Bronchial epithelial cell (primary cell): Measurements from ENCODE around the gene KCNA2. TPM values are rescaled to one million over a fixed set of nuclear protein-coding genes. Genes with fewer than 3 reads are reported as not detected.

ENCODE experiments used
- DNase-seq: peaks from one replicate; pipeline ENCODE4 v3.0.0-alpha.2; 2010; ENCODE audit warnings: low read depth
- FAIRE-seq: peaks from 2 replicates; lab custom pipeline; 2011; peaks lifted over from hg19 to GRCh38; lab: Jason Lieb, UNC
- H3K27me3 ChIP-seq: 2 replicates; pipeline ENCODE4 v1.5.1; 2011; ENCODE audit warnings: low read length; ENCODE audit not compliant: control insufficient read depth, insufficient read depth
- H3K36me3 ChIP-seq: 2 replicates; pipeline ENCODE4 v1.5.1; 2011; ENCODE audit warnings: low read length; ENCODE audit not compliant: control insufficient read depth, insufficient read depth
- H3K4me3 ChIP-seq: 2 replicates; pipeline ENCODE4 v1.5.1; 2011; ENCODE audit warnings: mild to moderate bottlenecking, low read depth, low read length, control low read depth
- total RNA-seq: library from RNA; depleted of rRNA; stranded (reverse); fragments of >200 nt; gene quantifications from 2 replicates; pipeline ENCODE4 v1.2.1, GENCODE V29; 2014
- TF ChIP-seq, protein P1 (sequence below): IDR thresholded peaks from 2 replicates; pipeline ENCODE4 v1.5.1; 2011; ENCODE audit warnings: mild to moderate bottlenecking, moderate library complexity, low read length, control low read depth, inconsistent platforms; ENCODE audit not compliant: insufficient read depth, severe bottlenecking

The KCNA2 gene
- total RNA-seq, 1 donor from 2014 or later = not detected

DNA sequence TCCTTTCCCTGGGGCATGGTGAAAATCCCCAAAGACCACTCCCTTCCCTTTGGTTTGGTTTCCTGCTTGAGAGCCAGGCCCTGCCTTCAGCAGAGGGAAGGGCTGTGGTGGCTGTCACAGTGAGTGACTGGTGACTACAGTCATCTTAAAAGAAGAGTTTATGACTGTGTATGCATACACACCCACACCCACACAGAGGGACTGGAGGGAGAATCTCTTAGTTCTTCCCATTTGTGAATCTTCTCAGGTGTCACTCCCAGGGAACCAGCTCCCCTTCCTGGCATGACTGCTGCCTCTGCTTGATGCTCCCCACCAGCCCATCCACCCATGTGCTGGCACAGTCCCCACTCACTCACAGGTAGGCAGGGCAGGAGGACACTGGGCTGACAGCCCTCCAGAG lies 3.9 kb upstream of the KCNA2 start:
- Histone ChIP-seq H3K27me3 (peaks cover 37% of the 10 kb centered on the region), H3K4me3 (no peak overlapping the region), H3K36me3 (no peaks in the 10 kb centered on the region)
- TF ChIP-seq, protein P1, sequence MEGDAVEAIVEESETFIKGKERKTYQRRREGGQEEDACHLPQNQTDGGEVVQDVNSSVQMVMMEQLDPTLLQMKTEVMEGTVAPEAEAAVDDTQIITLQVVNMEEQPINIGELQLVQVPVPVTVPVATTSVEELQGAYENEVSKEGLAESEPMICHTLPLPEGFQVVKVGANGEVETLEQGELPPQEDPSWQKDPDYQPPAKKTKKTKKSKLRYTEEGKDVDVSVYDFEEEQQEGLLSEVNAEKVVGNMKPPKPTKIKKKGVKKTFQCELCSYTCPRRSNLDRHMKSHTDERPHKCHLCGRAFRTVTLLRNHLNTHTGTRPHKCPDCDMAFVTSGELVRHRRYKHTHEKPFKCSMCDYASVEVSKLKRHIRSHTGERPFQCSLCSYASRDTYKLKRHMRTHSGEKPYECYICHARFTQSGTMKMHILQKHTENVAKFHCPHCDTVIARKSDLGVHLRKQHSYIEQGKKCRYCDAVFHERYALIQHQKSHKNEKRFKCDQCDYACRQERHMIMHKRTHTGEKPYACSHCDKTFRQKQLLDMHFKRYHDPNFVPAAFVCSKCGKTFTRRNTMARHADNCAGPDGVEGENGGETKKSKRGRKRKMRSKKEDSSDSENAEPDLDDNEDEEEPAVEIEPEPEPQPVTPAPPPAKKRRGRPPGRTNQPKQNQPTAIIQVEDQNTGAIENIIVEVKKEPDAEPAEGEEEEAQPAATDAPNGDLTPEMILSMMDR = no peak
- DNase-seq (no peak), FAIRE-seq (no peak)

DNA sequence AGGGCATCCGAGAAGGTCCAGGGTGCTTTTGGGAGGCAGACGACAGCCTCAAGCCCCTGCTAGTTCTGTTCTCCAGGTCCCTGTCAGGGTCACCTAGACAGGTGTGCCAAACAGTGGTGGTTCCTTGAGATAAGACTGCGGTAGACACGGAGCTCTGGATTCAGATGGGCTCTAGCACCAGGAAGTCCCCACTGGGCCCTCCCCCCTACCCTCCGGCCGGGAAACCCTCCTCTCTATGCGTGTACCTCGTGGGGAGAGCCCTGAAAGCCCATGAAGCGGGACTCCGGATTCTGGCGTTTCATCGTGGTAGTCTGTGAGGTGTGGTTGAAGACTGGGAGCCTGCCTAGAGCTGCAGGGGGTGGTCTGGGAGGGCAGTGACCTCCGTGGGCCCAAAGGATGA lies 2.1 kb upstream of the KCNA2 start:
- no peaks in the 10 kb centered on the region for H3K36me3 ChIP-seq
- peaks cover 32% of the 10 kb centered on the region for H3K27me3 ChIP-seq
- H3K4me3 ChIP-seq = no peak overlapping the region
- FAIRE-seq (no peak), DNase-seq (no peak)
- TF ChIP-seq, protein P1 = no peak

DNA sequence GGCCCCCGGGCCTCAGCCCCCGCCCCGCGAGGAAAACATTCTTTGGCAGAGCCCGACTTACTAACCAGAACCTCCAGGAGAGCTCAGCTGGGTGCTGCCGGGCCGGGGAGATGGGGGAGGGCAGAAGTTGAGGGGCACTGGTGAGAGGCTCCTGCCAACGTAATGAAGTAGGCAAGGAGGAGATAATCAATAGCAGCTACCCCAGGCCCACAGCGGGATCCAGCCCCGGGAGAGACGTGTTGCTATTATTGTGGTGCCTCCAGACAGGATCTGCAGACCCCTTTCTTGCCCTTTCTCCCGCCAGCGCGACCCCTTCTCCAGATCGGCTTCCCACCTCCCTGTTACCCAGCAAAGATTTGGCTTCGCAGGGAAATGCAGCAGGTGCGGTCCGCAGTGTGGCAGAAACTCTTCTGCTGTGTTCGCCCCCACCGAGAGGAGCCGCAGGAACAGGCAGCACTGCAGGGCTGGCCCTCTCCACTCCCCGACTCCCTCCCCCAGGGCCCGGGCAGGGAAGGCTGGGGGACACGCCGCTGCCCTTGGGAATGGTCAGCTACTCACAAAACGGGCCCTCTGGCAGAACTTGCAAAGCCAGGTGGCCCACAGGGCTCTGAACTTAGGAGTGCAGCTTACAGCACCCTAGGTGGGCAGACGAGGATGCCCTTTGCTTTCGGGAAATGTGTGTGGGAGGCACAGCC lies 1.5 kb upstream of the KCNA2 start:
- Histone ChIP-seq H3K27me3 (peaks cover 32% of the 10 kb centered on the region), H3K4me3 (no peak overlapping the region), H3K36me3 (no peaks in the 10 kb centered on the region)
- FAIRE-seq = no peak
- DNase-seq = no peak
- TF ChIP-seq, protein P1 = no peak

DNA sequence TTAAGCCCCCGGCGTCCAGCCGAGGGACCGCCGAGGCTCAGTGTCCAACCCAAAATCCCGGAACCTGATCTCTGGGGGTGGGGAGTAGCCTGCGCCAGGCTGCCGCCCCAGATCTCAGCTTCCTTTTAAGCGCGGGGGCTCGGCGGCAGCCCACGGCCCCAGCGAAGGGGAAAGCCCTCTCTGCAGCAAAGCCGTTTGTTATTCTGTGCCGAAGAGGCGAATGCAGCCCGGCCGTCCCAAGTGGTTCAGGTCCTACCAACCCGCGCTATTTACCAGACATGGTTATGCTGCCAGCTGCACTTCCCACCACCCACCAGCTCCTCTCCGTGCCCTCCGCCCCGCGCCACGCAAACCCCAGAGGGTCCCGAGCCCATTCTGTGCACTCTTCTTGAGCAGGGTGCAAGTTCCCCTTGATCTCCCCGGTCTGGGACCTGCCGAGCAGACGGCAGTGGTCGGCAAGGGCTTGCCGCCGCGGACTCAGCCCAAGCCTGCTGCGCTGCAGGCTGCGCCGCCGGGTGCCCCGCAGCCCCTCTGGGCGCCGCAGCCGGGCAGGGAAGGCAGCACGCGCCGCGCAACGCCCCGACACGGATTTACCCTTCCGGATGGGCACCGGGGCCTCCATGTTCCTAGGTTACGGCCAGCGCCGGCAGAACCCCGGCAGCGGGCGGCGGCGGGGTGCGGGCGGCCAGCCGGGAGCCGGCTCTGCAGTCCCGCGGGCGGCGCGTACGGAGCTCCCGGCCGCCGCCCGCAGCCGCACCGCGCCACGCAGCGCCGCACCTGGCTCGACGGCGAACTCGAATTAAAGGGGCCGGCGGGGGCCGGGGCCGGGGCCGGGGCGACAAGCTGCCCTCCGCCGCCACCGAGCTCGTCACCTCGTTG lies 738 bp upstream of the KCNA2 start:
- no peaks in the 10 kb centered on the region for H3K36me3 ChIP-seq
- peaks cover 32% of the 10 kb centered on the region for H3K27me3 ChIP-seq
- FAIRE-seq (no peak), DNase-seq (no peak)
- H3K4me3 ChIP-seq = no peak overlapping the region
- TF ChIP-seq, protein P1 = no peak

DNA sequence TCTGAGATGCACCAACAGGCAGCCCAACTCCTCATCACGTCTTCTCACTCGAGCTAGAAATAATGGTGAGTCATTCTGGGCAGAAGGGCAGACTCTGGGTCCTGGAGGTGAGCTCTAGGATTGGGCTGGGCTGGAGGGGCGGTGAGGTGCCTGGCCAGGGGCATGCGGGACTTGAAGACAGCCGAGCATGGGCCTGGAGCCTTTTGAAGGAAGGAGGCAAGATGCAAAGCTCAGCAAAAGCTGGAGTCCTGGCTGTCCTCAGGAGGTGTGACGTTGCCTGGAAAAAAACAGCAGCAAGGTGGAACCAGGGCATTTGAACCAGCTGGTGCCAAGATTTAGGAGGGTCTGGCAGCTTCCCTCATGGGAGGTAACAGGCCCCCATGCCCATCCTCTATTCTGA lies 712 bp downstream of the KCNA2 start:
- Histone ChIP-seq H3K4me3 (no peak overlapping the region), H3K36me3 (no peaks in the 10 kb centered on the region), H3K27me3 (peaks cover 32% of the 10 kb centered on the region)
- FAIRE-seq (no peak), DNase-seq (no peak)
- TF ChIP-seq, protein P1 = no peak
